HG03342 (cell line): Measurements from ENCODE around the gene CYP27A1.

ENCODE experiments used
- ATAC-seq: cut with Tn5 transposase; IDR thresholded peaks from one replicate; pipeline ENCODE4 v1.9.1; 2021; ENCODE audit warnings: mild to moderate bottlenecking, moderate library complexity; ENCODE audit not compliant: unreplicated experiment

The CYP27A1 gene

GRCh38 chr2:218809515-218809914 is 27.6 kb downstream of the CYP27A1 start:
- no peak for ATAC-seq

GRCh38 chr2:218810256-218810655 is 28.3 kb downstream of the CYP27A1 start:
- ATAC-seq, result no peak

GRCh38 chr2:218811382-218811781 is 29.4 kb downstream of the CYP27A1 start:
- no peak for ATAC-seq

GRCh38 chr2:218812096-218812815 is 30.3 kb downstream of the CYP27A1 start:
- ATAC-seq, result no peak

- no peak for ATAC-seq
Observed at GRCh38 chr2:218812861-218813260, 30.9 kb downstream of the CYP27A1 start.

GRCh38 chr2:218813771-218814460 is 32.0 kb downstream of the CYP27A1 start:
- ATAC-seq, result no peak

GRCh38 chr2:218814540-218815243 is 32.7 kb downstream of the CYP27A1 start:
- ATAC-seq, result no peak

- no peak for ATAC-seq
Observed at GRCh38 chr2:218815244-218815637, 33.3 kb downstream of the CYP27A1 start.

- ATAC-seq, result no peak
Observed at GRCh38 chr2:218815649-218816048, 33.7 kb downstream of the CYP27A1 start.

- ATAC-seq, result no peak
Observed at GRCh38 chr2:218816561-218817011, 34.6 kb downstream of the CYP27A1 start.

GRCh38 chr2:218819093-218819492 is 37.1 kb downstream of the CYP27A1 start:
- no peak for ATAC-seq

GRCh38 chr2:218820746-218821369 is 38.9 kb downstream of the CYP27A1 start:
- no peak for ATAC-seq

GRCh38 chr2:218821605-218822211 is 39.8 kb downstream of the CYP27A1 start:
- no peak for ATAC-seq

- no peak for ATAC-seq
Observed at GRCh38 chr2:218822622-218823021, 40.7 kb downstream of the CYP27A1 start.

GRCh38 chr2:218823196-218823855 is 41.4 kb downstream of the CYP27A1 start:
- ATAC-seq, result no peak

GRCh38 chr2:218824004-218824403 is 42.1 kb downstream of the CYP27A1 start:
- ATAC-seq, result no peak

GRCh38 chr2:218826791-218827190 is 44.8 kb downstream of the CYP27A1 start:
- no peak for ATAC-seq

- ATAC-seq, result no peak
Observed at GRCh38 chr2:218827701-218828476, 45.9 kb downstream of the CYP27A1 start.

- ATAC-seq, result no peak
Observed at GRCh38 chr2:218828477-218828778, 46.5 kb downstream of the CYP27A1 start.
